Endothelial cell of umbilical vein (primary cell): ENCODE data around the gene IL22RA2. TPM values are rescaled to one million over a fixed set of nuclear protein-coding genes. Genes with fewer than 3 reads are reported as not detected.
"Not testable (repeated sequence)": the region's sequence is repeated elsewhere in the genome, so short reads cannot be mapped to it uniquely, and the experiment has no call there.

Experiments
- BruUV-seq: library from RNA; stranded (reverse); fragments of 400-500 nt; replicated peaks from 2 replicates; lab custom pipeline; 2021; lab: Mats Ljungman, UMichigan
- CTCF ChIA-PET: fragments of 300-600, 350-600 bp; sonication (Branson Sonifier 250); formaldehyde crosslinking; loops from one replicate; lab custom pipeline; 2021; ENCODE audit warnings: antibody characterized with exemption, inconsistent platforms; lab: Charles Lee
- POLR2A ChIA-PET: fragments of 300-600, 350-600 bp; sonication (Branson Sonifier 250); formaldehyde crosslinking; loops from one replicate; lab custom pipeline; 2021; ENCODE audit warnings: antibody characterized with exemption, inconsistent platforms; lab: Charles Lee
- DNase-seq: peaks from one replicate; pipeline ENCODE4 v3.0.0-alpha.2; 2011; ENCODE audit warnings: low read depth, low spot score
- FAIRE-seq: peaks from 2 replicates; lab custom pipeline; 2011; peaks lifted over from hg19 to GRCh38; lab: Jason Lieb, UNC
- H2AFZ ChIP-seq: 2 replicates; pipeline ENCODE4 v1.6.0; 2012; ENCODE audit warnings: low read depth, low read length, control low read depth, inconsistent platforms
- H3K27ac ChIP-seq: 2 replicates; pipeline ENCODE4 v1.5.1; 2011; ENCODE audit warnings: low read depth, mild to moderate bottlenecking, control low read depth, low read length, moderate library complexity; ENCODE audit not compliant: insufficient read depth
- H3K27me3 ChIP-seq, 2 experiments: 2 replicates each; pipeline versions ENCODE4 v1.6.0 to v1.6.1; 2011; ENCODE audit warnings: low read length in 2 of 2, mixed read lengths in 1 of 2; ENCODE audit not compliant: control insufficient read depth in 2 of 2, insufficient read depth in 2 of 2
- H3K36me3 ChIP-seq, 2 experiments: 2 replicates in 1 of 2; 3 replicates in 1 of 2; pipeline ENCODE4 v1.5.1; 2011; ENCODE audit warnings: low read length in 2 of 2, mild to moderate bottlenecking in 1 of 2, moderate library complexity in 1 of 2; ENCODE audit not compliant: control insufficient read depth in 2 of 2, insufficient read depth in 2 of 2; ENCODE audit errors: extremely low read depth in 1 of 2
- H3K4me1 ChIP-seq: 3 replicates; pipeline ENCODE4 v1.5.1; 2011; ENCODE audit warnings: mild to moderate bottlenecking, low read length; ENCODE audit not compliant: control insufficient read depth, insufficient read depth; ENCODE audit errors: extremely low read depth
- H3K4me2 ChIP-seq: 2 replicates; pipeline ENCODE4 v1.6.1; 2011; ENCODE audit warnings: low read length, control low read depth, mixed read lengths; ENCODE audit not compliant: insufficient read depth
- H3K4me3 ChIP-seq, 3 experiments: fragments of 200-600 bp in 1 of 3; sonication (generic), shearing (Covaris generic) in 1 of 3; replicated peaks in 1 of 3; 2 replicates each; pipeline ENCODE4 v1.5.1; 2011 to 2016; ENCODE audit warnings: control low read depth in 3 of 3, low read length in 3 of 3, mild to moderate bottlenecking in 2 of 3, inconsistent platforms in 1 of 3, low read depth in 1 of 3, moderate library complexity in 1 of 3; ENCODE audit not compliant: insufficient read depth in 1 of 3
- H3K79me2 ChIP-seq: 2 replicates; pipeline ENCODE4 v1.6.0; 2012; ENCODE audit warnings: low read length, inconsistent platforms; ENCODE audit not compliant: control insufficient read depth, insufficient read depth
- H3K9ac ChIP-seq: replicated peaks from 2 replicates; pipeline ENCODE3; 2011; ENCODE audit warnings: low read length, control low read depth; ENCODE audit not compliant: insufficient read depth; ENCODE audit errors: extremely low read depth
- H3K9me1 ChIP-seq: replicated peaks from 3 replicates; pipeline ENCODE4 v1.6.0; 2011; ENCODE audit warnings: mild to moderate bottlenecking, low read length; ENCODE audit not compliant: control insufficient read depth, insufficient read depth; ENCODE audit errors: extremely low read depth
- H3K9me3 ChIP-seq: replicated peaks from 2 replicates; pipeline ENCODE4 v1.5.1; 2012; ENCODE audit warnings: low read length, inconsistent platforms; ENCODE audit not compliant: control insufficient read depth, insufficient read depth
- H4K20me1 ChIP-seq: replicated peaks from 2 replicates; pipeline ENCODE3; 2011; ENCODE audit warnings: mild to moderate bottlenecking, low read length; ENCODE audit not compliant: control insufficient read depth, insufficient read depth; ENCODE audit errors: extremely low read depth
- CTCF ChIP-seq, 2 donors: IDR thresholded peaks; 1 replicate in 1 of 2; 2 replicates in 1 of 2; pipeline ENCODE4 v1.5.1; 2011; ENCODE audit warnings: low read length in 2 of 2, mild to moderate bottlenecking in 2 of 2, moderate library complexity in 2 of 2, control low read depth in 1 of 2, inconsistent platforms in 1 of 2, low read depth in 1 of 2; ENCODE audit not compliant: insufficient read depth in 1 of 2; ENCODE audit errors: extremely low read depth in 1 of 2
- EZH2 ChIP-seq: IDR thresholded peaks from 2 replicates; pipeline ENCODE4 v1.6.1; 2012; ENCODE audit warnings: borderline replicate concordance, low read depth, mild to moderate bottlenecking, moderate library complexity, low read length, inconsistent platforms; ENCODE audit not compliant: severe bottlenecking
- FOS ChIP-seq: IDR thresholded peaks from 2 replicates; pipeline ENCODE4 v1.6.1; 2011; ENCODE audit warnings: mild to moderate bottlenecking, low read length, moderate library complexity, borderline replicate concordance; ENCODE audit not compliant: insufficient read depth
- GATA2 ChIP-seq: IDR thresholded peaks from 2 replicates; pipeline ENCODE4 v1.7.0; 2011; ENCODE audit warnings: low read depth, mild to moderate bottlenecking, moderate library complexity, mixed read lengths, low read length; ENCODE audit not compliant: insufficient read length, insufficient read depth
- MAX ChIP-seq: IDR thresholded peaks from 2 replicates; pipeline ENCODE4 v1.6.1; 2011; ENCODE audit not compliant: insufficient read depth, insufficient read length
- MYC ChIP-seq: IDR thresholded peaks from one replicate; pipeline ENCODE4 v1.6.1; 2011; ENCODE audit warnings: mild to moderate bottlenecking, low read depth, low read length
- POLR2A ChIP-seq: IDR thresholded peaks from 2 replicates; pipeline ENCODE4 v1.6.1; 2012; ENCODE audit warnings: low read depth, mild to moderate bottlenecking, control low read depth, low read length
- POLR2AphosphoS5 ChIP-seq: IDR thresholded peaks from 2 replicates; pipeline ENCODE4 v1.6.1; 2012; ENCODE audit warnings: low read depth, mild to moderate bottlenecking, control low read depth, low read length, moderate library complexity; ENCODE audit not compliant: insufficient read depth
- dilution Hi-C: fragments of 300-500 bp; cut with MboI; formaldehyde crosslinking; loops from one replicate; pipeline ENCODE4 v1.15.0; 2019; ENCODE audit warnings: low sequenced_read_pairs; ENCODE audit not compliant: extremely low pct_ligation_motif_present
- intact Hi-C: fragments of 100-400 bp; cut with micrococcal nuclease; formaldehyde crosslinking; loops from one replicate; pipeline ENCODE4 v1.10.0; 2022
- polyA plus RNA-seq, 4 experiments: library from polyadenylated mRNA; depleted of rRNA in 3 of 4; stranded (reverse) in 3 of 4; unstranded in 1 of 4; fragments of >200 nt; gene quantifications; 2 replicates each; pipeline versions ENCODE4 v1.2.1 to v1.2.3, GENCODE V29; 2011 to 2012; ENCODE audit warnings: missing spikeins in 1 of 4
- total RNA-seq: library from RNA; stranded (reverse); gene quantifications from 2 replicates; pipeline ENCODE4 v1.2.3, GENCODE V29; 2021

Gene IL22RA2
- total and polyA plus RNA-seq, 2 donors (not counting 3 experiments of a cell fraction or from before 2014, with no cell fraction given): not detected

- ChIA-PET CTCF (no interaction called here), POLR2A (no interaction called here)
- Histone ChIP-seq H3K27ac (no peak overlapping the region), H3K9me1 (no peaks in the 10 kb centered on the region), H3K79me2 (peaks cover 57% of the 10 kb centered on the region), H3K9me3 (no peaks in the 10 kb centered on the region), H3K4me1 (peaks cover 34% of the 10 kb centered on the region), H3K27me3 (no peaks in the 10 kb centered on the region), H3K36me3 (no peaks in the 10 kb centered on the region), H4K20me1 (no peaks in the 10 kb centered on the region), H3K9ac (no peak overlapping the region), H2AFZ (no peak overlapping the region), H3K4me3 (no peak overlapping the region), H3K4me2 (no peak overlapping the region)
- BruUV-seq: no TSS peak
- DNase-seq (no peak), FAIRE-seq (no peak)
- dilution Hi-C loops (no loop called here), intact Hi-C loops (loop anchor here (5.0 kb wide), 1 partner anchor 96 kb away; no protein-coding TSS in a partner anchor)
- TF ChIP-seq MYC (no peak), FOS (no peak), MAX (no peak), POLR2AphosphoS5 (no peak), GATA2 (no peak), EZH2 (no peak), POLR2A (no peak), CTCF (IDR thresholded peaks at IDR 0.05; ENCODE audit: extremely low read depth in 1 of 2, insufficient read depth in 1 of 2, low read depth in 1 of 2, low read length in 2 of 2) (no peak)
Observed at GRCh38 chr6:137216106-137216505, 42.7 kb upstream of the IL22RA2 start.

GRCh38 chr6:137215630-137216029, 42.2 kb upstream of the IL22RA2 start:
- intact Hi-C loops: loop anchor here (5.0 kb wide), 1 partner anchor 97 kb away; no protein-coding TSS in a partner anchor
- H3K9me3 ChIP-seq, H2AFZ ChIP-seq, H4K20me1 ChIP-seq, H3K27me3 ChIP-seq, H3K27ac ChIP-seq, H3K4me3 ChIP-seq, FAIRE-seq, H3K9me1 ChIP-seq, POLR2A ChIA-PET, dilution Hi-C loops, CTCF ChIA-PET, DNase-seq, H3K36me3 ChIP-seq, H3K9ac ChIP-seq, H3K4me2 ChIP-seq, BruUV-seq: not testable (repeated sequence)
- peaks cover 61% of the 10 kb centered on the region for H3K79me2 ChIP-seq
- peaks cover 34% of the 10 kb centered on the region for H3K4me1 ChIP-seq
